Activated T-cell treated with anti-CD3 and anti-CD28 coated beads for 48 hours (primary cell): ENCODE data around the gene KCNK16.

Source experiments
- DNase-seq: peaks from one replicate; pipeline ENCODE4 v3.0.0-alpha.2; 2020; ENCODE audit warnings: low read depth

KCNK16 gene

GRCh38 chr6:39276379-39276995, 46.0 kb downstream of the KCNK16 start:
- DNase-seq, result no peak

GRCh38 chr6:39274903-39275302, 47.6 kb downstream of the KCNK16 start:
- DNase-seq, result no peak

DNA sequence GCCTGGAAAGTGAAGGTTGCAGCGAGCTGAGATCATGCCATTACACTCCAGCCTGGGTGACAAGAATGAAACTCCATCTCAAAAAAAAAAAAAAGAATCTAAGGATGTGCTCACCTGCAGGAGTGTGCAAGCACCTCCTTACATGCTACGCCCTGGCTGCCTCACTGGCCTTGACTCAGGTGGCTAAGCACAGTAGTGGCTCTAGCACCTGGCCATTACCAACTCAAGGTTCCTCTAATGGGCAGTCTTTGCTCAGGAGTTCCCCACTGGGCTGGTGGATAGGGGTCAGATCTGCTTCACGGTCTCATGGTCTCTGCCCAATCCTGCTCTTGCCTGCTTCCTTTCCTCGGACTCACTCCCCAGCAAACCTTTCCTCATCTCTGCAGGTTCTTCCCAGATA, 48.0 kb downstream of the KCNK16 start:
- no peak for DNase-seq

DNA sequence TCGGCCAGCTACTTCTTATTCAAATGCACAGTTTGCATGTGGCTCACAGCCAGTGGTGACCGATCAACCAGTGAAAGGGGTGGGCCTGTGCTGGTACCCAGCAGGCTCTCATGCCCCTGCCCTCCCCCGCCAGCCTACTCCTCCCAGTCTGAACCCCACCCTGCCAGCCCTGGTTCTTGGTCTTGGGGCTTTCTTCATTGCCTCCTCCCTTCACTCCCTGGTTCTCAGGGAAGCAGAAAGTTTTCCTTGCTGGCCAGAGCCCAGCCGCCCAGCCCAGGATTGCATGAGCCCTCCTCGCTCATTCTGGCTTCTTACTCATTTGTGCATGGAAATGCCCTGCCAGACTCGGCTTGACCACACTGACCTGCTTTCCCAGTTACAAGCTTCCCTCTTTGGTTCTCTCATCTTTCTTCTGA, 49.1 kb downstream of the KCNK16 start:
- no peak for DNase-seq

GRCh38 chr6:39269961-39270360, 52.5 kb downstream of the KCNK16 start:
- no peak for DNase-seq

- no peak for DNase-seq
These were observed 53.8 kb downstream of the KCNK16 start for GRCh38 chr6:39268721-39269120.

- DNase-seq, result no peak
These were observed 54.3 kb downstream of the KCNK16 start for GRCh38 chr6:39268171-39268570.

- peak; percentile 5 for DNase-seq
These were observed 55.6 kb downstream of the KCNK16 start for GRCh38 chr6:39266782-39267355.

DNA sequence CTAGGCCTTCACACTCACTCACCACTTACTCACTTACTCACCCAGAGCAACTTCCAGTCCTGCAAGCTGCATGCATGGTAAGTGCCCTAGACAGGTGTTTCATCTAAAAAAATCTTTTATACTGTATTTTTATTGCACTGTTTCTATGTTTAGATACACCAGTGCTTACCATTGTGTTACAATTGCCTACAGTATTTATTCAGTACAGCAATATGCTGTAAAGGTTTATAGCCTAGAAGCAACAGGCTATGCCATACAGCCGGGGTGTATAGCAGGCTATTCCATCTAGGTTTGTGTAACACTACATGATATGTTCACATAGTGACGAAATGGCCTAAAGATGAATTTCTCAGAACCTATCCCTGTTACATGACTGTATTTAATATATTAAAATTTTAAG, 56.1 kb downstream of the KCNK16 start:
- DNase-seq, result no peak
